Measurements from ENCODE around the gene FXN. TPM values are rescaled to one million over a fixed set of nuclear protein-coding genes. Genes with fewer than 3 reads are reported as not detected.

The FXN gene
- total RNA-seq, 6 donors from 2014 or later, result 1.8 to 16.5 (median 9.0) TPM

DNA sequence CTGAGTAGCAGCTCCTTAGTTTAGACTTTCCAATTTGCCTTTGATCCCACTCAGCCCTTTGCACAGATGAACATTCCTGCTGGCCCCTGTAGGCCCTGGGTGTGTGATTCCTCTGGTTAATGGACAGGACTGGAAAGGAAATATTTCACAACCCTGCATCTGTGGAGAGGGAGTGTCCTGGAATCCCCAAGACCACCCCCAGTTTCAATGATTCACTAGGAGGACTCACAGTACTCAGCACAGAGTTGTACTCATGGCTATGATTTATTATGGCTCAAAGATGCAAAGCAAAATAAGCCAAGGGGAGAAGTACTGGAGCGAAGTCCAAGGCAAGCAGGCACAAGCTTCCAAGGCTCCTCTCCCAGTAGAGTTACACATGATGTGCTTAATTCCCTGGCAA lies 96.1 kb downstream of the FXN start:
- Histone ChIP-seq H3K9me3 (no peaks in the 10 kb centered on the region), H3K36me3 (peaks cover 0 to 2% (median 0%) of the 10 kb centered on the region in 4 donors), H3K27ac (no peak overlapping the region), H3K4me3 (no peak overlapping the region), H3K27me3 (no peaks in the 10 kb centered on the region), H3K4me1 (peaks cover 20 to 41% (median 28%) of the 10 kb centered on the region in 4 donors)
- 80 to 97% methylated on average over 1 of the region's 1 CpG for whole genome bisulfite sequencing, 2 donors
- ATAC-seq (ENCODE audit: low FRiP score in 2 of 2) (peak; percentile 58 to 93), DNase-seq (no peak)
- TF ChIP-seq EP300 (IDR thresholded peaks at IDR 0.05) (no peak), POLR2A (IDR thresholded peaks at IDR 0.05) (no peak), POLR2AphosphoS5 (IDR thresholded peaks at IDR 0.05) (no peak)
- TF ChIP-seq, protein P1, sequence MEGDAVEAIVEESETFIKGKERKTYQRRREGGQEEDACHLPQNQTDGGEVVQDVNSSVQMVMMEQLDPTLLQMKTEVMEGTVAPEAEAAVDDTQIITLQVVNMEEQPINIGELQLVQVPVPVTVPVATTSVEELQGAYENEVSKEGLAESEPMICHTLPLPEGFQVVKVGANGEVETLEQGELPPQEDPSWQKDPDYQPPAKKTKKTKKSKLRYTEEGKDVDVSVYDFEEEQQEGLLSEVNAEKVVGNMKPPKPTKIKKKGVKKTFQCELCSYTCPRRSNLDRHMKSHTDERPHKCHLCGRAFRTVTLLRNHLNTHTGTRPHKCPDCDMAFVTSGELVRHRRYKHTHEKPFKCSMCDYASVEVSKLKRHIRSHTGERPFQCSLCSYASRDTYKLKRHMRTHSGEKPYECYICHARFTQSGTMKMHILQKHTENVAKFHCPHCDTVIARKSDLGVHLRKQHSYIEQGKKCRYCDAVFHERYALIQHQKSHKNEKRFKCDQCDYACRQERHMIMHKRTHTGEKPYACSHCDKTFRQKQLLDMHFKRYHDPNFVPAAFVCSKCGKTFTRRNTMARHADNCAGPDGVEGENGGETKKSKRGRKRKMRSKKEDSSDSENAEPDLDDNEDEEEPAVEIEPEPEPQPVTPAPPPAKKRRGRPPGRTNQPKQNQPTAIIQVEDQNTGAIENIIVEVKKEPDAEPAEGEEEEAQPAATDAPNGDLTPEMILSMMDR (IDR thresholded peaks at IDR 0.05), result no peak

DNA sequence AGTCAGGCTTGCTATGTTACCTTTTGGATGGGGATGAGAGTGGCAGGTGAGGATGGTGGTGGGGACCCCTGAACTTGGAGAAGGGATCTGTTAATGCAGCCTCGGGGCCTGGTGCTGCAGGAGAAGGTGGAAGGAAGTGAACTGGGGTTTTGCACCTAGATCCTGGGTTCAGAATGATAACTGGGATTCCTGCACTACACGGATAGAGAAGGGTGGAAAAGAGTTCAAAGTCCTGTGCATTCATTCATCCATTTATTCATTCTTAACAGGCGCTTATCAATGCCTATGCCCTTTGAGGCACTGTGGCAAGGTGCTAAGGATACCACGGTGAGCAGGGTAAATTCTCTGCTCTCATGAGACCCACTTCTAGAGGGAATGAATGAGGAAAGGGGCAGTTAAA lies 96.8 kb downstream of the FXN start:
- DNase-seq (no peak), ATAC-seq (ENCODE audit: low FRiP score in 2 of 2) (no peak)
- Histone ChIP-seq H3K4me1 (peaks cover 20 to 41% (median 29%) of the 10 kb centered on the region in 4 donors), H3K9me3 (no peaks in the 10 kb centered on the region), H3K36me3 (peaks cover 0 to 2% (median 0%) of the 10 kb centered on the region in 4 donors), H3K27ac (no peak overlapping the region), H3K27me3 (no peaks in the 10 kb centered on the region), H3K4me3 (no peak overlapping the region)
- TF ChIP-seq EP300 (IDR thresholded peaks at IDR 0.05) (no peak), POLR2AphosphoS5 (IDR thresholded peaks at IDR 0.05) (no peak), POLR2A (IDR thresholded peaks at IDR 0.05) (no peak)
- TF ChIP-seq, protein P1 (IDR thresholded peaks at IDR 0.05), result no peak
- WGBS, 2 donors, result 82 to 93% methylated on average over 4 of the region's 4 CpGs

DNA sequence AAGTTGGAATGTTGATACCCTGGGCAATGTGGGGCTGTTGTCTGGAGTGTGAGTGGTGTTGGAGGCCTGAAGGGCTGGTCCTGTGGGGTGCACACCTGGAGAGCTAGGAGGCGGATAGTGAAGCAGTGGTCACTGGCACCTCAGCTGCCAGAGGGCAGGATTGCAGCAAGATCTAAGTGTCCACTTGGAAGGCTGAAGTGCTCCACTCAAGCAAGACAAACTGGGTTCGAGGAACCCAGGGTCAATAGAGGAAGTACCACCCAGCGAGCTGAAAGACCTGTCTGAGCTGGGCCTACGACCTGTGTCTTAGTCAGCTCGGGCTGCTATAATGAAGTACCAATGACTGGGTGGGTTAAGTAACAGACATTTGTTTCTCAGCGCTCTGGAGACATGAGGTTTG lies 98.9 kb downstream of the FXN start:
- H3K27ac ChIP-seq, result peak overlapping the region in 1 of 4 donors; percentile 3

DNA sequence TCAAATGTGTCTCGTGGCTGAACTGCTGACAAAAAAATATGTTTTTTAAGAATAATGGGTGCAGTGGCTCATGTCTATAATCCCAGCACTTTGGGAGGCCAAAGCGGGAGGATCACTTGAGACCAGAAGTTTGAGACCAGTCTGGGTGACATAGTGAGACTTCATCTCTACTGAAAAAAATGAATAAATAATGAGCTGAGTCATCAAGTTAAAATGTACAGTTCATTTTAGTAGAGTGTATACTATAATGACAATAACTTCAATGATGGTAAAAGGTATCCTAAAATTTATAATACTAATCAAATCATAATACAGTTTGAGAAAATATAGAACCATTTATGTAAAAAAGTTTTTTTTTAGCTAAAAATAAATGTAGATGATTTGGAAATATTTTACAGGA lies 100.6 kb downstream of the FXN start:
- ATAC-seq (ENCODE audit: low FRiP score in 2 of 2), result no peak
- Histone ChIP-seq H3K27me3 (no peaks in the 10 kb centered on the region), H3K27ac (peak overlapping the region in 2 of 4 donors; percentile 45 to 74), H3K36me3 (no peaks in the 10 kb centered on the region), H3K4me1 (peaks cover 13 to 19% (median 18%) of the 10 kb centered on the region in 4 donors), H3K4me3 (no peak overlapping the region), H3K9me3 (no peaks in the 10 kb centered on the region)
- TF ChIP-seq EP300 (IDR thresholded peaks at IDR 0.05) (no peak), POLR2AphosphoS5 (IDR thresholded peaks at IDR 0.05) (no peak), POLR2A (IDR thresholded peaks at IDR 0.05) (no peak)
- TF ChIP-seq, protein P1 (IDR thresholded peaks at IDR 0.05), result no peak
- no peak for DNase-seq
- WGBS, 2 donors, result 72 to 90% methylated on average over 2 of the region's 2 CpGs

More for the DNA sequence above, 98.9 kb downstream of the FXN start:
- TF ChIP-seq POLR2A (IDR thresholded peaks at IDR 0.05) (no peak), POLR2AphosphoS5 (IDR thresholded peaks at IDR 0.05) (peak; percentile 41 to 71), EP300 (IDR thresholded peaks at IDR 0.05) (peak in 1 of 4 donors; percentile 85)
- TF ChIP-seq, protein P1 (IDR thresholded peaks at IDR 0.05), result no peak
- H3K9me3 ChIP-seq, result no peaks in the 10 kb centered on the region
- H3K27me3 ChIP-seq, result no peaks in the 10 kb centered on the region
- ATAC-seq (ENCODE audit: low FRiP score in 2 of 2) (peak; percentile 19 to 78), DNase-seq (peak in 1 of 2 donors; percentile 88)
- H3K4me3 ChIP-seq, result no peak overlapping the region
- no peaks in the 10 kb centered on the region for H3K36me3 ChIP-seq
- peaks cover 20 to 34% (median 29%) of the 10 kb centered on the region in 4 donors for H3K4me1 ChIP-seq
- whole genome bisulfite sequencing, 2 donors, result 67 to 68% methylated on average over 4 to 6 of the region's 6 CpGs

DNA sequence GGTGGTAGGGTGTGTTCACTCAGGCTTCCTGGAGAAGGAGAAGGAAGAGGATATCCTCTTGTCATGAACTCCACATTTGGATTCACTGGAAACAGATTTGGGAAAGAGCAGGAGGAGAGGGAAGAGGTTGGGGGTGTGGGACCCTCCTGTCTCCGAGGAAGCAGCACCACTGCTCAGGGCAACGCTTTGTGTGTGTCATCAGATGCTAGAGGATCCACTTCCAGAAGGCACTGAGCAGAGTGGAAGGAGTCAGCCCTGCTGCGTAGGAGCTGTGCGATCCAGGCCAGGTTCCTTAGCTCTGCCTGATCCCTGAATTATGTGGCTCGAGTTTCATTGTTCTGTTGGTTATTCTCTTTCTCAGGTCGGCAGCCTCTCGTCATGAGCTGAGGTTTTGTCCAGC lies 101.2 kb downstream of the FXN start:
- 63 to 72% methylated on average over 7 of the region's 7 CpGs for WGBS, 2 donors
- no peaks in the 10 kb centered on the region for H3K27me3 ChIP-seq
- H3K4me1 ChIP-seq, result peaks cover 7 to 16% (median 13%) of the 10 kb centered on the region in 4 donors
- TF ChIP-seq POLR2A (IDR thresholded peaks at IDR 0.05), result no peak
- no peaks in the 10 kb centered on the region for H3K36me3 ChIP-seq
- peak overlapping the region in 3 of 4 donors; percentile 31 to 74 (median 45) for H3K27ac ChIP-seq
- no peaks in the 10 kb centered on the region for H3K9me3 ChIP-seq
- DNase-seq (no peak), ATAC-seq (ENCODE audit: low FRiP score in 2 of 2) (no peak)
- no peak overlapping the region for H3K4me3 ChIP-seq
